HFF-Myc (cell line): ENCODE data around the gene SEMA7A.
"Not testable (repeated sequence)": the region's sequence is repeated elsewhere in the genome, so short reads cannot be mapped to it uniquely, and the experiment has no call there.

Experiments
- DNase-seq: peaks from one replicate; pipeline ENCODE4 v3.0.0-alpha.2; 2011; ENCODE audit warnings: low read depth; ENCODE audit errors: extremely low read depth
- H3K4me3 ChIP-seq: replicated peaks from 2 replicates; pipeline ENCODE4 v1.5.1; 2011; ENCODE audit warnings: low read depth, mild to moderate bottlenecking, control low read depth, low read length
- TF ChIP-seq, protein P1 (sequence below): IDR thresholded peaks from 2 replicates; pipeline ENCODE4 v1.5.1; 2012; ENCODE audit warnings: mild to moderate bottlenecking, low read depth, low read length, control low read depth; ENCODE audit errors: missing control alignments

The SEMA7A gene

DNA sequence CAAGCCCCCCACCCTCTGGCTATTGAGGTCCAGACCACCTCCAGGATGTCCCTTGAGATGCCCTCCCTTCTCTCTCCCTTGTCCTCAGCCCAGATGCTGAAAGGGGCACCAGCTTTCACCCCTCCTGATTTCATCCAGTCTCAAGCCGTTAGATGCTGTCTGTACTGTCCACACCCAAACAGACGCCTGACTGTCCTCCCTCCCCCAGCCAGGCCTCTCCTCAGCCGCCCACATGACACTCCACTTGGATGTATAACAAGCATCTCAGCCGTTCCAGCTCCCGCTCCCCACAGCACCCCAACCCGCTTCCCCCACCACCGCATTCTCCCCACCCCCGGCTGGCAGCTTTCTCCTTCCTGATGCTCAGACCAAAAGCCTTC is 41.3 kb downstream of the SEMA7A start:
- TF ChIP-seq, protein P1, sequence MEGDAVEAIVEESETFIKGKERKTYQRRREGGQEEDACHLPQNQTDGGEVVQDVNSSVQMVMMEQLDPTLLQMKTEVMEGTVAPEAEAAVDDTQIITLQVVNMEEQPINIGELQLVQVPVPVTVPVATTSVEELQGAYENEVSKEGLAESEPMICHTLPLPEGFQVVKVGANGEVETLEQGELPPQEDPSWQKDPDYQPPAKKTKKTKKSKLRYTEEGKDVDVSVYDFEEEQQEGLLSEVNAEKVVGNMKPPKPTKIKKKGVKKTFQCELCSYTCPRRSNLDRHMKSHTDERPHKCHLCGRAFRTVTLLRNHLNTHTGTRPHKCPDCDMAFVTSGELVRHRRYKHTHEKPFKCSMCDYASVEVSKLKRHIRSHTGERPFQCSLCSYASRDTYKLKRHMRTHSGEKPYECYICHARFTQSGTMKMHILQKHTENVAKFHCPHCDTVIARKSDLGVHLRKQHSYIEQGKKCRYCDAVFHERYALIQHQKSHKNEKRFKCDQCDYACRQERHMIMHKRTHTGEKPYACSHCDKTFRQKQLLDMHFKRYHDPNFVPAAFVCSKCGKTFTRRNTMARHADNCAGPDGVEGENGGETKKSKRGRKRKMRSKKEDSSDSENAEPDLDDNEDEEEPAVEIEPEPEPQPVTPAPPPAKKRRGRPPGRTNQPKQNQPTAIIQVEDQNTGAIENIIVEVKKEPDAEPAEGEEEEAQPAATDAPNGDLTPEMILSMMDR = no peak
- DNase-seq = no peak
- no peak overlapping the region for H3K4me3 ChIP-seq

DNA sequence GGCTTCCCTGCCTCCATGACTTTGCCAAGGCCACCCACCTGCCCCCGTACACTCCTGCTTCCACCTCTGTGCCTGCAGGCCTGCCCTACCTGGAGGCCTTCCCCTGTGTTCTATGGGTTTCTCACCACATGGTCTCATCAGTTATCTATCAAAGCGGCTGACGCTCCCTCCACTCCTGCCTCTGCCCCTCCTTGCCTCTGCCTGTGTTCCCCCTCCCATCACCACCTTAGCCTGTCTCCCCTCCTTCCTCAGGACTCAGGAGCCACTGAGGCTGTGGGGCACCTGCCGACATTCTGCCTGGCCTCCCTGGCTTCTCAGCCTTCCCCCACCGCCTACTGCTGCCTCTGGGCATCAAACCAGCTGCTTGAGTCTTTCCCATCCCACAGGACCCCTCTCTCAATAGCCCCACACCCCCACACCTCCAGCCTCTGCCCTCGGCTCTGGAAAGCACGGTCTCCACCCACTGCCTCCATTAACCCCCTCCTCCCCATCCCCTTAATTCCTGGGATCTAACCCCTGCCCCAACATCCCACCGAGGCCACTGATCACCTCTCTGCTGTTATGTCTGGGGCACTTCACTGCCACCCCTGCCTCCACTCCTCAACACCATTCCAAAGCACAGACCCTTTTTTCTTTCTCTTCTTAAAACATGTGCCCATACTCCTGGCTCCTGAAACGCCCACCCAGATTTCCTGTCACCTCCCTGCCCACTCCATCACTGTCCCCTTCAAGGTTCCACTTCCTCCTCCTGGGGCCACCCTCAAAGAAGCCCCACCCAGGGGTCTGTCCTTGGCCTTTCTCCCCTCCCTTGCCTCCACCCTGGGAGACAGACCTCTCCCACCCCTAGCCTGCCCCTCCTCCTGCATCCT is 41.9 kb downstream of the SEMA7A start:
- no peak for DNase-seq
- H3K4me3 ChIP-seq = no peak overlapping the region
- TF ChIP-seq, protein P1 = no peak

DNA sequence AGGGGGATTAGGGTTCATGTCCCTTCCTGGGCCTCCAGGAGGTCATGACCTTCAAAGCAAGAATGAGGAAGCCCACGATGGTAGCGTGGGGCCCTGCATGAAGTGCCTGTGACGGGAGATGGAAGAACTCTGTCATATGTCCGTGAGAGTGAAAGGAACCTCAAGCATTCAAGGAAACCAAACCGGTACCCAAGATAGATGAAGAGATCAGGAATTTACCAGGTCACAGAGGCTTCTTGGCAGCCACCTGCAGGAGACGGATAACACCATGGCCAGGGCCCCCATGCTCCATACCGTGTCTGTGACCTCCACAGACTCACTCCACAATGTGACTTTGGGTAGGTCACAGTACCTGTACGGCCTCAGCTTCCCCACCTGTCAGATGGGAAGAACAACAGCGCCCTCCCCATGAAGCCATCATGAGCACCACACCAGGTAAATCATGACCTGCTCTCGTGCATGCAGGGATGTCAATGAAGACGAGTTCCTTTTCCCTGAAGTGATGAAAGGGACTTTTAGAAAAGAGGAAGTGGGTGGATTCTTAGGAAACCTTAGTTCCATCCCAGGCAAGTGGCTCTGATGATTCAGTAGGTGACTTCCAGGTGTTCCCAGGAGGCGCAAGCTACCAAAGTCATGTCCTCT is 43.0 kb downstream of the SEMA7A start:
- TF ChIP-seq, protein P1 = no peak
- DNase-seq = no peak
- no peak overlapping the region for H3K4me3 ChIP-seq

DNA sequence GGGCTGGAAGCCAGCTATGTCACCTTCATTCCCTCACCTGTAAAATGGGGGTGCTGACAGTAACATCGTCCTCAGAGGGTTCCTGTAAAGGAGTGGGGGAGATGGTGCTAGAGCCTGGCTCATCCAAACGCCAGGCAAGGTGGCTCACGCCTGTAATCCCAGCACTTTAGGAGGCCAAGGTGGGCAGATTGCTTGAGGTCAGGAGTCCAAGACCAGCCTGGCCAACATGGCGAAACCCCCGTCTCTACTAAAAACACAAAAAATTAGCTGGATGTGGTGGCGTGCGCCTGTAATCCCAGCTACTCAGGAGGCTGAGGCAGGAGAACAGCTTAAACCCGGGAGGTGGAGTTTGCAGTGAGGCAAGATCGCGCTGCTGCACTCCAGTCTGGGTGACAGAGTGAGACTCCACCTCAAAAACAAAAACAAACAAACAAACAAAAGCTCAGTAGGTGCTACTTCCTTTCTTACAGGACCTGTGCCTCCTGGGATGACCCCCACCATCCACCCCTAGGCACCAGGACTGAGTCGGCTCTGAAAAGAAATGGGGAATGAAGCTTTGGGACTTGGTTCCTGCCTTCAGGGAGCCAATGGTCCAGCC is 43.6 kb downstream of the SEMA7A start:
- not testable (repeated sequence) for H3K4me3 ChIP-seq, DNase-seq

DNA sequence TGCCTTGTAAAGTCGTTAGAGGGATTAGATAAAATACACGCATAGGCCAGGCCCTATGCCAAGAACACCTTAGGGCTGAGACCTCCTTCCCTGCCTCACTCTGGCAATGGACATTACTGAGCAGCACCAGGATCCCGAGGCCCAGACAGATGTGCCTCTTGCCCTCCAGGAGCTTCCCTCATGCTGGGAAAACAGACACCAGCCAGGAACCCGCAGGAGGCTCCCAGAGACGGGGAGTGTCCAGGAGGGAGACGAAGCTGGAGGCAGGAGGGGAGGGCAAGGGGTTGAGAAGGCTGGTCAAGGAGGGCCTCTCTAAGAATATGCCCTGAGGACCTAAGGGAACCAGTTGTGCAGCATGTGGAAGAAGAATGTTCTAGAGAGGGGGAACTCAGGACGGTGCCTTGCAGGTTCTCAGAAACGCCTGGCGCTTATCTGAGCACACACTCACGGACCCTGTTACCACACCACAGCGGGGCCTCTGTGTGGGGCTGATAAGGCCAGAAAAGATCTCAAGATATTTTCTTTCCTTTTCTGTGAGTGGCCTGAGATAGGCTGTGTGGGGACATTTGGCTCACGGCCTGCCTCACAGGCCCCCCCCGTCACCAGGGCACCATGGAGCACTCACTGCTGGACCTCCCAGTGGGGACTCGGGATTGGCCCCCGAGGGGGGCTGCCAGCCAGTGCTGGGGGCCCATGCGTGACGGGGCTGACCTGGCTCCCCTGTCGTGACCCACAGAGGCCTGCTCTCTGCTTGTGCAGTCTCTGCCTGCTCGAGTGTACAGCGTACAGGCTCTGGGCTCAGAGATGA is 44.3 kb downstream of the SEMA7A start:
- TF ChIP-seq, protein P1 = no peak
- DNase-seq = no peak

DNA sequence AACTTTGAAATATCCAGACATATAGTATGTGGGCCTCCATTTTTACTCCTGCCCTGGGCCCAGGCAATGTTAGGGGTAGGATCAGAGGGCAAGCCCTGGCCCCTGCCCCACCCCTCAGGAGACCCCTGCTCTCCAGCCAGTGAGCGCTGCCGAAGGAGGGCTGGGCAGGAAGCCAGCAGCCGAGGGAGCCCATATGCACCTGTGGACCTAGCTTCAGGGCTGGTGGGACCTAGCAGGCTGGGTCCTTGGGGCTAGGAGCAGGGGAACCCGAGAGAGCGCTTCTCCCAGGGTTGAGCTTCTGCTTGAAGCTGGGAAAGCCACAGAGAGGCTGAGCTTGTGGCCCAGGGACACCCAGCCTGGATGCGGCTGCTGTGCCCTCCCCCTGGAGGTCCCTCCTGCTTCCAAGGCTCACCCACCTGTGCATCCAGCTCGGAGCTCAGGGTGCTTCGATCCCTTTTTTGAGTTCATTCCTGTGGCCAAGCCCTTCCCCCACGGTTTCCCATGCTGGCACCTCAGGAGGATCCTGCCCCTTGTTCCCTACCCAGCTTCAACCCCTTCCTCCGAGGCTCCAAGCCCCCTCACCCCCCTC is 45.3 kb downstream of the SEMA7A start:
- H3K4me3 ChIP-seq = no peak overlapping the region
- TF ChIP-seq, protein P1 = no peak
- DNase-seq = no peak

More for the DNA sequence above, 44.3 kb downstream of the SEMA7A start:
- H3K4me3 ChIP-seq = no peak overlapping the region
